ENCODE results near the gene METTL23. TPM values are rescaled to one million over a fixed set of nuclear protein-coding genes. Genes with fewer than 3 reads are reported as not detected.

Gene METTL23
- total RNA-seq, 4 donors from 2014 or later, result 33.6 to 58.3 (median 51.3) TPM

DNA sequence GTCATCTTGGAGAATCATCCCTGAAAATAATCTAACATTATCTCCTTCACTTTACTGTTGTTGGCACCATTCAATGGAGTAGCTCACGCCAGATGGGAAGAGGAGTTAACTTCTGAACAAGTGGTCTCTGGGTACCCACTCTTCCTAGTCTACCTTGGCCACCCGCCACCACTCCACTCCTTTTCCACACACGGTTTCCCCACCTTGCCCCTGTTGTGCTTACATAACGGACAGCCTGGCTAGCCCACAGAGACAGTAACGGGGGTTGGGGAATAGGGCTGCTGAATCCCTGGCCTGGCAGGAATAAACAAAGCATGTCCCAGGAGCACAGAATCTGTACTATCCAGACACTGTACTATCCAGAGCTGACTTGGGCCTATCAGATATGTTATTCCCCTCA lies 12.3 kb upstream of the METTL23 start:
- Histone ChIP-seq H3K4me3 (replicated peaks in 1 of 3) (no peak overlapping the region), H3K27ac (peak overlapping the region in 2 of 3 donors; percentile 6 to 47), H3K36me3 (peaks cover 30 to 39% of the 10 kb centered on the region in 2 donors), H3K4me1 (peaks cover 11 to 31% of the 10 kb centered on the region in 2 donors), H3K9me3 (no peaks in the 10 kb centered on the region), H3K27me3 (no peaks in the 10 kb centered on the region)
- TF ChIP-seq POLR2A (IDR thresholded peaks at IDR 0.05), result no peak
- TF ChIP-seq, protein P1, sequence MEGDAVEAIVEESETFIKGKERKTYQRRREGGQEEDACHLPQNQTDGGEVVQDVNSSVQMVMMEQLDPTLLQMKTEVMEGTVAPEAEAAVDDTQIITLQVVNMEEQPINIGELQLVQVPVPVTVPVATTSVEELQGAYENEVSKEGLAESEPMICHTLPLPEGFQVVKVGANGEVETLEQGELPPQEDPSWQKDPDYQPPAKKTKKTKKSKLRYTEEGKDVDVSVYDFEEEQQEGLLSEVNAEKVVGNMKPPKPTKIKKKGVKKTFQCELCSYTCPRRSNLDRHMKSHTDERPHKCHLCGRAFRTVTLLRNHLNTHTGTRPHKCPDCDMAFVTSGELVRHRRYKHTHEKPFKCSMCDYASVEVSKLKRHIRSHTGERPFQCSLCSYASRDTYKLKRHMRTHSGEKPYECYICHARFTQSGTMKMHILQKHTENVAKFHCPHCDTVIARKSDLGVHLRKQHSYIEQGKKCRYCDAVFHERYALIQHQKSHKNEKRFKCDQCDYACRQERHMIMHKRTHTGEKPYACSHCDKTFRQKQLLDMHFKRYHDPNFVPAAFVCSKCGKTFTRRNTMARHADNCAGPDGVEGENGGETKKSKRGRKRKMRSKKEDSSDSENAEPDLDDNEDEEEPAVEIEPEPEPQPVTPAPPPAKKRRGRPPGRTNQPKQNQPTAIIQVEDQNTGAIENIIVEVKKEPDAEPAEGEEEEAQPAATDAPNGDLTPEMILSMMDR (IDR thresholded peaks at IDR 0.05), result no peak
- DNase-seq, result no peak
- 65 to 76% methylated on average over 5 of the region's 5 CpGs for WGBS, 2 donors
- intact Hi-C loops (cut with DNase I), result loop anchor here (10.0 kb wide), 2 partner anchors 90 to 160 kb away; no protein-coding TSS in a partner anchor

DNA sequence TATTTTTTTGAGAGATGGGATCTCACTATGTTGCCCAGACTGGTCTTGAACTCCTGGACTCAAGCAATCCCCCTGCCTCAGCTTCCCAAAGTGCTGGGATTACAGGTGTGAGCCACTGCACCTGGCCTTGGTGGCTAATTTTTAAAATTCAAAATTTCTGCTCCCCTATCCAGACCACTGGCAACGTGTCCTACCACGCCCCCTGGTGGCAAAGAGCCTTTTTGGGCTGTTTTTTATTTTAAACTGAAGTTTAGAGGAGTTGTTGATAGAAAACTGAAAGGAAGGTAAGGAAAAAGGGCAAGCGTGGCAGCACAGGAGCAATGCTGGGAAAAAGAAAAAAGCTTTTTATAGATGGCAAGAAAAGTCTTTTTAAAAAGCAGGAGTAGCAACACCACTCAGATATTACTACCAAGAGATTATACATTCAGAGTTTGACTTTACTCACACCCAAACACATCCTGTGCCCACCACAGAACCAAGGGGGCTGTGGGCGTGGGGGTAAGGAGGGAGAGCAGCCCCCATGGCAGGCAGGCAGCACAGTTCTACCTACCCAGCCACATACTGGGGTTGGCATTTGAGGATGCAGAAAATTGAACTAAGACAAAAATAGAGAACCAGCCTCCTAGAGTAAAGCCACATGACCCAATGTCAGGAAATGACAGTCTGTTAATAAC lies 11.7 kb upstream of the METTL23 start:
- TF ChIP-seq, protein P1 (IDR thresholded peaks at IDR 0.05), result peak; percentile 71 to 84 (median 78)
- TF ChIP-seq POLR2A (IDR thresholded peaks at IDR 0.05), result no peak
- Histone ChIP-seq H3K4me3 (replicated peaks in 1 of 3) (no peak overlapping the region), H3K27ac (peak overlapping the region; percentile 6 to 47 (median 11)), H3K27me3 (no peaks in the 10 kb centered on the region), H3K9me3 (no peaks in the 10 kb centered on the region), H3K4me1 (peaks cover 8 to 31% of the 10 kb centered on the region in 2 donors), H3K36me3 (peaks cover 36 to 45% of the 10 kb centered on the region in 2 donors)
- 23 to 28% methylated on average over 4 of the region's 4 CpGs for WGBS, 2 donors
- intact Hi-C loops (cut with DNase I), result loop anchor here (5.0 to 10.0 kb wide), 3 partner anchors 90 to 193 kb away; no protein-coding TSS in a partner anchor
- peak; percentile 85 to 90 for DNase-seq

DNA sequence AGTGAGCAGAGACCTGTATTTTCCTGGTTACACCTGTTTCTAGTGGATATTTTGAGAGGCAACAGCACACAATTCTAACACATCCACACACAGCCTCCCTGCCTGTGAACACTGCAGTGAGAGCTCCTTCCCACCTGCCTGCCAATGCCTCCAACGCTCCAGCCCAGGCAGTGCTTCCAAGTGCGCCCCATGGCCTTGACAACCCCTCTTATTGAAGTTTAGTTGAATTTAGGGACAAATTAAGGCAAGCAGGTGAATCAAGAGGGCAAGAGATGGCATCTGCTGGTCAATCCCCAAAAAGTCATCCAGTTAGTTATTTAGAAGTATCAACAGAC lies 11.2 kb upstream of the METTL23 start:
- H3K36me3 ChIP-seq, result peaks cover 41 to 50% of the 10 kb centered on the region in 2 donors
- no peaks in the 10 kb centered on the region for H3K27me3 ChIP-seq
- no peak for DNase-seq
- peaks cover 8 to 31% of the 10 kb centered on the region in 2 donors for H3K4me1 ChIP-seq
- peak overlapping the region in 1 of 3 donors; percentile 11 for H3K27ac ChIP-seq
- 83 to 87% methylated on average over 2 of the region's 2 CpGs for WGBS, 2 donors
- H3K9me3 ChIP-seq, result no peaks in the 10 kb centered on the region
- intact Hi-C loops (cut with DNase I), result loop anchor here (5.0 to 10.0 kb wide), 3 partner anchors 91 to 193 kb away; no protein-coding TSS in a partner anchor
- no peak for TF ChIP-seq POLR2A (IDR thresholded peaks at IDR 0.05)
- TF ChIP-seq, protein P1 (IDR thresholded peaks at IDR 0.05), result no peak
- no peak overlapping the region for H3K4me3 ChIP-seq (replicated peaks in 1 of 3)

DNA sequence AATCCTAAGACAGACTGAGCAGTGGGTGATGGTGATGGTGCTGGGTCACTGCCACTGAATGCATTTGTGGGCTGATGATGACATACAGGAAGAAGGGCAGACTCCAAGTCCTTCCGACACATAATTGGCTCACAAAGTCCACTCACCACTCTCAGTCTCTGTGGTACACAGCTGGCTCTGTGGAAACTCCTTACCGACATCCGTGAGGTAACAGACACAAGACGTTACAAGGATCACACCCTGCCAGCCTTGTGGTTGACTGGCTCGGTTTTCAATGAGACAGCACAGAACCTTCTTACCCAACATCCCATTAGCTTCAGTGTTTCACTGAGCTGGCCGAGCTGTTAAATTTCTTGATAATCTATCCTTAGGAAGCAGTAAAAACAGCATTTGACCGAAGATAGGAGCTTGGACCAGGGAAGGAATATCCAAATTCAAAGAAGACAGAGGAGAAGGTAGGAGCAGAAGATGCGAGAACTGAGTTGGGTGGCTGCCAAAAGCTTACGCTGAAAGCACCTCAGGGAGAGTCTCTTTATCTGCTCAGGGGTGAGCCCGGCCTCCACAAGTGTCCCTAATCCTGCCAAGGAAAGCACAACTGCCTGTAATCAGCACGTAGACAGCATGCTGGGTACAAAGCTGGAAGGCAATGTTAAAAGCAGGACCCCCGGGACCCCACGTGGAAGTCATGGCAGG lies 10.3 kb upstream of the METTL23 start:
- WGBS, 2 donors, result 80 to 81% methylated on average over 13 of the region's 13 CpGs
- no peak for DNase-seq
- no peaks in the 10 kb centered on the region for H3K27me3 ChIP-seq
- H3K36me3 ChIP-seq, result peaks cover 49 to 58% of the 10 kb centered on the region in 2 donors
- no peak overlapping the region for H3K4me3 ChIP-seq (replicated peaks in 1 of 3)
- no peaks in the 10 kb centered on the region for H3K9me3 ChIP-seq
- H3K27ac ChIP-seq, result peak overlapping the region in 1 of 3 donors; percentile 43
- TF ChIP-seq POLR2A (IDR thresholded peaks at IDR 0.05), result no peak
- TF ChIP-seq, protein P1 (IDR thresholded peaks at IDR 0.05), result no peak
- intact Hi-C loops (cut with DNase I), result loop anchor here (5.0 to 10.0 kb wide), 3 partner anchors 91 to 194 kb away; no protein-coding TSS in a partner anchor
- peaks cover 5 to 28% of the 10 kb centered on the region in 2 donors for H3K4me1 ChIP-seq

All from thyroid gland (tissue), 4 donors.